ENCODE results near the gene C2CD5. TPM values are rescaled to one million over a fixed set of nuclear protein-coding genes. Genes with fewer than 3 reads are reported as not detected.

C2CD5 gene
- polyA plus RNA-seq, 1 of the 3 experiments (the other 2 are of a cell fraction): 9.2 TPM

DNA sequence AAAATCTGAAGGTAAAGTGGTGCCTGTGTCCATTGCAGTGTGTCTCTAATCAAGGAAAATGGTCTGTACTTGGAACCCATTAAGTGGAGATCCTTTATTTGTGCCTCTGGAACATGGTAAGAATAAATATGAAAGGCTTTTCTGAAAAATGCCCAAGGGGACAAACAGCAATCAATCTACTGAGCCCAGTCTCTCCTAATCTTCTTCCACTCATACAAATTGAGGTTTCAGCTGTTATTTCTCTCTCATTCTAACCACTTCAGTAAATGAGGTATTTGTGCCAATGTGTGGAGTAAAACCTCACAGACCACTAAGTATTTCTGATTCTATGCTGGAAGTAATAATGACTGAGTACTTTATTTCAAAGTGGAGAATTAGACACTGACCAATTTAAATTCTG is 127.5 kb downstream of the C2CD5 start:
- Histone ChIP-seq H3F3A (replicated peaks; ENCODE audit: insufficient read depth) (no peaks in the 10 kb centered on the region), H3K9ac (no peak overlapping the region), H3K27ac (ENCODE audit: low read depth in 2 of 2, low read length in 1 of 2) (no peak overlapping the region), H3K79me2 (ENCODE audit: insufficient read depth) (no peaks in the 10 kb centered on the region), H3K36me3 (replicated peaks in 1 of 2; ENCODE audit: control insufficient read depth in 1 of 2, insufficient read depth in 2 of 2, low read length in 1 of 2) (no peaks in the 10 kb centered on the region), H3K27me3 (ENCODE audit: insufficient read depth) (no peaks in the 10 kb centered on the region), H4K20me1 (ENCODE audit: insufficient read depth) (no peaks in the 10 kb centered on the region), H3K4me1 (ENCODE audit: control insufficient read depth in 1 of 2, insufficient read depth in 2 of 2, low read depth in 1 of 2, low read length in 1 of 2) (no peaks in the 10 kb centered on the region), H2AFZ (ENCODE audit: low read depth) (no peak overlapping the region), H3K9me3 (no peaks in the 10 kb centered on the region), H3K9me2 (no peaks in the 10 kb centered on the region), H3K4me2 (no peak overlapping the region), H3K4me3 (ENCODE audit: low read depth in 2 of 2, low read length in 1 of 2) (no peak overlapping the region)
- TF ChIP-seq EZH2phosphoT487 (IDR thresholded peaks at IDR 0.05; ENCODE audit: borderline replicate concordance, low read depth) (no peak), SMC3 (IDR thresholded peaks at IDR 0.05; ENCODE audit: low read depth, low read length) (no peak), RAD21 (IDR thresholded peaks at IDR 0.05; ENCODE audit: low read length) (no peak), RCOR1 (IDR thresholded peaks at IDR 0.05; ENCODE audit: low read length) (no peak), TAF1 (IDR thresholded peaks at IDR 0.05; ENCODE audit: borderline replicate concordance, low read depth, low read length) (no peak), TEAD4 (IDR thresholded peaks at IDR 0.05; ENCODE audit: borderline replicate concordance, insufficient read depth) (no peak), CHD2 (IDR thresholded peaks at IDR 0.05; ENCODE audit: low read length, partially characterized antibody) (no peak), FOSL2 (IDR thresholded peaks at IDR 0.05; ENCODE audit: borderline replicate concordance, low read depth) (no peak), JUND (IDR thresholded peaks at IDR 0.05) (no peak), YY1 (IDR thresholded peaks at IDR 0.05; ENCODE audit: low read depth) (no peak)
- TF ChIP-seq, protein P1, sequence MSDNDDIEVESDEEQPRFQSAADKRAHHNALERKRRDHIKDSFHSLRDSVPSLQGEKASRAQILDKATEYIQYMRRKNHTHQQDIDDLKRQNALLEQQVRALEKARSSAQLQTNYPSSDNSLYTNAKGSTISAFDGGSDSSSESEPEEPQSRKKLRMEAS (IDR thresholded peaks at IDR 0.05; ENCODE audit: low read depth): no peak
- TF ChIP-seq, protein P2, sequence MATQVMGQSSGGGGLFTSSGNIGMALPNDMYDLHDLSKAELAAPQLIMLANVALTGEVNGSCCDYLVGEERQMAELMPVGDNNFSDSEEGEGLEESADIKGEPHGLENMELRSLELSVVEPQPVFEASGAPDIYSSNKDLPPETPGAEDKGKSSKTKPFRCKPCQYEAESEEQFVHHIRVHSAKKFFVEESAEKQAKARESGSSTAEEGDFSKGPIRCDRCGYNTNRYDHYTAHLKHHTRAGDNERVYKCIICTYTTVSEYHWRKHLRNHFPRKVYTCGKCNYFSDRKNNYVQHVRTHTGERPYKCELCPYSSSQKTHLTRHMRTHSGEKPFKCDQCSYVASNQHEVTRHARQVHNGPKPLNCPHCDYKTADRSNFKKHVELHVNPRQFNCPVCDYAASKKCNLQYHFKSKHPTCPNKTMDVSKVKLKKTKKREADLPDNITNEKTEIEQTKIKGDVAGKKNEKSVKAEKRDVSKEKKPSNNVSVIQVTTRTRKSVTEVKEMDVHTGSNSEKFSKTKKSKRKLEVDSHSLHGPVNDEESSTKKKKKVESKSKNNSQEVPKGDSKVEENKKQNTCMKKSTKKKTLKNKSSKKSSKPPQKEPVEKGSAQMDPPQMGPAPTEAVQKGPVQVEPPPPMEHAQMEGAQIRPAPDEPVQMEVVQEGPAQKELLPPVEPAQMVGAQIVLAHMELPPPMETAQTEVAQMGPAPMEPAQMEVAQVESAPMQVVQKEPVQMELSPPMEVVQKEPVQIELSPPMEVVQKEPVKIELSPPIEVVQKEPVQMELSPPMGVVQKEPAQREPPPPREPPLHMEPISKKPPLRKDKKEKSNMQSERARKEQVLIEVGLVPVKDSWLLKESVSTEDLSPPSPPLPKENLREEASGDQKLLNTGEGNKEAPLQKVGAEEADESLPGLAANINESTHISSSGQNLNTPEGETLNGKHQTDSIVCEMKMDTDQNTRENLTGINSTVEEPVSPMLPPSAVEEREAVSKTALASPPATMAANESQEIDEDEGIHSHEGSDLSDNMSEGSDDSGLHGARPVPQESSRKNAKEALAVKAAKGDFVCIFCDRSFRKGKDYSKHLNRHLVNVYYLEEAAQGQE (IDR thresholded peaks at IDR 0.05; ENCODE audit: low read depth, low read length): no peak
- TF ChIP-seq, protein P3, sequence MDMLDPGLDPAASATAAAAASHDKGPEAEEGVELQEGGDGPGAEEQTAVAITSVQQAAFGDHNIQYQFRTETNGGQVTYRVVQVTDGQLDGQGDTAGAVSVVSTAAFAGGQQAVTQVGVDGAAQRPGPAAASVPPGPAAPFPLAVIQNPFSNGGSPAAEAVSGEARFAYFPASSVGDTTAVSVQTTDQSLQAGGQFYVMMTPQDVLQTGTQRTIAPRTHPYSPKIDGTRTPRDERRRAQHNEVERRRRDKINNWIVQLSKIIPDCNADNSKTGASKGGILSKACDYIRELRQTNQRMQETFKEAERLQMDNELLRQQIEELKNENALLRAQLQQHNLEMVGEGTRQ (IDR thresholded peaks at IDR 0.05; ENCODE audit: borderline replicate concordance, low read depth, low read length): no peak
- TF ChIP-seq, protein P4, sequence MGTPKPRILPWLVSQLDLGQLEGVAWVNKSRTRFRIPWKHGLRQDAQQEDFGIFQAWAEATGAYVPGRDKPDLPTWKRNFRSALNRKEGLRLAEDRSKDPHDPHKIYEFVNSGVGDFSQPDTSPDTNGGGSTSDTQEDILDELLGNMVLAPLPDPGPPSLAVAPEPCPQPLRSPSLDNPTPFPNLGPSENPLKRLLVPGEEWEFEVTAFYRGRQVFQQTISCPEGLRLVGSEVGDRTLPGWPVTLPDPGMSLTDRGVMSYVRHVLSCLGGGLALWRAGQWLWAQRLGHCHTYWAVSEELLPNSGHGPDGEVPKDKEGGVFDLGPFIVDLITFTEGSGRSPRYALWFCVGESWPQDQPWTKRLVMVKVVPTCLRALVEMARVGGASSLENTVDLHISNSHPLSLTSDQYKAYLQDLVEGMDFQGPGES (IDR thresholded peaks at IDR 0.05; ENCODE audit: low read depth, low read length): no peak
- TF ChIP-seq, protein P5, sequence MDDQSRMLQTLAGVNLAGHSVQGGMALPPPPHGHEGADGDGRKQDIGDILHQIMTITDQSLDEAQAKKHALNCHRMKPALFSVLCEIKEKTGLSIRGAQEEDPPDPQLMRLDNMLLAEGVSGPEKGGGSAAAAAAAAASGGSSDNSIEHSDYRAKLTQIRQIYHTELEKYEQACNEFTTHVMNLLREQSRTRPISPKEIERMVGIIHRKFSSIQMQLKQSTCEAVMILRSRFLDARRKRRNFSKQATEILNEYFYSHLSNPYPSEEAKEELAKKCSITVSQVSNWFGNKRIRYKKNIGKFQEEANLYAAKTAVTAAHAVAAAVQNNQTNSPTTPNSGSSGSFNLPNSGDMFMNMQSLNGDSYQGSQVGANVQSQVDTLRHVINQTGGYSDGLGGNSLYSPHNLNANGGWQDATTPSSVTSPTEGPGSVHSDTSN (IDR thresholded peaks at IDR 0.05): no peak
- POLR2A ChIA-PET: no interaction called here
- DNase-seq: no peak
- CTCF ChIA-PET: no interaction called here

All from SK-N-SH (cell line).